Hematopoietic multipotent progenitor cell treated with erythropoietin and hydrocortisone succinate and interleukin-3 and kit ligand, for 17 days (in vitro differentiated cells): Measurements from ENCODE around the gene ARHGEF25.
A peak's percentile ranks its signal among the peaks of the same experiment; 100 is the strongest.
"Not testable (repeated sequence)": the region's sequence is repeated elsewhere in the genome, so short reads cannot be mapped to it uniquely, and the experiment has no call there.

Source experiments
- DNase-seq: peaks from one replicate; pipeline ENCODE4 v3.0.0-alpha.2; 2015; ENCODE audit warnings: low spot score

The ARHGEF25 gene

GRCh38 chr12:57611108-57611826 is at the start of gene ARHGEF25:
Gene ARHGEF25 (plus strand): TSS chr12:57611435. CDS start chr12:57611895, 460 bp downstream.
- no peak for DNase-seq

GRCh38 chr12:57563358-57563757 is 47.9 kb upstream of the ARHGEF25 start:
- DNase-seq = no peak

DNA sequence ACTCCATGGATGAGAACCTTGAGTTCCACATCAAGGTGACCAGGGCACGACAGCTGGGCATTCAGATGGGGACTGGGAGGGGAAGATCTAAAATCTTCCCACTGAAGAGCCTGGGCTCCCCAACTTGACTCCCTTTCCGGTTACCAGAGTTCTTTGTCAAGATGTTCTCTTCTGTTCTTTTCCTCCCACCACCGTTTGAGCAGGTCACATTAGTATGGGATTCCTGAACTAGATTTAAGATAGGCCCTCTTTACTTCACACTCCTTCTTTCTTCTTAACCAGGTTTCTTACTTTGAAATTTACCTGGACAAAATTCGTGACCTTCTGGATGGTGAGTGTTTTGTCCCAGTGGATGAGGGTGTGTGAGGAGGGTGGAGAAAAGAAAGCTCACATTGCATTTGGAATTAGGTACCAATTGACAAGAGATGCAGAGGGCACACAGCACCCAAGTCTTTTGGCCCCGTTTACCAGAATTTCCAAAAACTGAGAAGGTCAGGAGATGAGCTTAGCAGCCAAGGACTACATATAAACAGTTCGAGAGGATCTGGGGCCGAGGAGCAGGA is 47.0 kb upstream of the ARHGEF25 start:
- no peak for DNase-seq

- no peak for DNase-seq
Observed at GRCh38 chr12:57568838-57569237, 42.4 kb upstream of the ARHGEF25 start.

- no peak for DNase-seq
Observed at GRCh38 chr12:57569858-57570257, 41.4 kb upstream of the ARHGEF25 start.

DNA sequence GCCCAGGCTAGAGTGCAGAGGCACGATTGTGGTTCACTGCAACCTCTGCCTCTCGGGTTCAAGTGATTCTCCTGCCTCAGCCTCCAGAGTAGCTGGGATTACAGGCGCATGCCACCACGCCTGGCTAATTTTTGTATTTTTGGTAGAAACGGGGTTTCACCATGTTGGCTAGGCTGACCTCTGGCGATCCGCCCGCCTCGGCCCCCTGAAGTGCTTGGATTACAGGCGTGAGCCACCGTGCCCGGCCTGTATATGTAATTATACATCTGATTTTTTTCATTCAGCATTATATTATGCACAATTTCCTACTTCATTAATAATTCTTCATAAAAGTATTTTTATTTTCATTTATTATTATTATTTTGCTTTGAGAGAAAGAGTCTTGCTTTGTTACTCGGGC is 40.8 kb upstream of the ARHGEF25 start:
- not testable (repeated sequence) for DNase-seq

- DNase-seq = no peak
Observed at GRCh38 chr12:57571926-57572762, 39.1 kb upstream of the ARHGEF25 start.

DNA sequence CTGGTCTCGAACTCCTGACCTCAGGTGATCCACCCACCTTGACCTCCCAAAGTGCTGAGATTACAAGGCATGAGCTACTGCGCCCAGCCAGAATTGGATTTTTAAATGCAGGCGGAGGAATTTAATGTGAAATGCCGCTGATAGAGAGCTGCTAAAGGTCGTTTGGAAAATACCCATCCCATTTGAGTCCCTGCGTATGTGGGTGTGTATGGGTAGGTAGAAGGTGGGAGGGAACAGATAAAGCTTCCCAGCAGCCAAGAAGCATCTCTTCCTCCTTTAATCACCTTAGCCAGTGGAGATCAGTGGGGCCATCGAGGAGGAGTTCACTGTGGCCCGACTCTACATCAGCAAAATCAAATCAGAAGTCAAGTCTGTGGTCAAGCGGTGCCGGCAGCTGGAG is 36.4 kb upstream of the ARHGEF25 start:
- DNase-seq = no peak

DNA sequence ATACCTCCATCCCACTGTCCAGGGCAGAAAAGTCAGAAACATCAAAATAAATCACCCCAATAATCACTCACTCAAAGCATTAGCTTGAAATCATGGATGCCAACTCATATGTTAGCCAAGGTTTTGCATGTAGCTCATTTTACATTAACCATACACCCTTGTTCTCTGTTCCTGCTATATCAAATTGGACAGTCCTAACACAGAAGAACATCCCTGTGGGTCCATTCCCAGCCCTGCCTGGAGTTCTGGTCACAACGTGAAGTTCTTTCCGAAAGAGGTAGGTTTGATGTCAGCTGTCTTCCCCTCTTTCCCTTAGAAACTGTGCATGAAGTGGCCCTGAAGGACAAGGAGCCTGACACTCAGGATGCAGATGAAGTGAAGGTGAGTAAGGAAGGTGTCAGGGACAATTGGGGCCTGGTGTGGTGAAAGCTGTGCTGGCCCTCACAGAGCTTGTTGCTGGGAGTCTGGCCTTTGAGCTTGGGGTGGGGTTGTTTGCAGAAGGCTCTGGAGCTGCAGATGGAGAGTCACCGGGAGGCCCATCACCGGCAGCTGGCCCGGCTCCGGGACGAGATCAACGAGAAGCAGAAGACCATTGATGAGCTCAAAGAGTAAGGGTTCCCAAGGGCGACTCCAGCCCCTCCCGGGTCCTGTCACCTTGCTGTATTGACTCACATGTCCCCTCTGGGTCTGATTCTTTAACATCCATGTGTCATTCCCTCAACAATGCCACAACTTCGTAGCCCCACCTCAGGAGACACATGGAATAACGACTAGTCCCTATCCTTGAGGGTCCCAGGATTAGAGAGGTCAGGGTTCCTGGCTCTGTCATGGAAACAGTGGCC is 35.2 kb upstream of the ARHGEF25 start:
- DNase-seq = no peak

GRCh38 chr12:57576613-57577160 is 34.5 kb upstream of the ARHGEF25 start:
- no peak for DNase-seq

DNA sequence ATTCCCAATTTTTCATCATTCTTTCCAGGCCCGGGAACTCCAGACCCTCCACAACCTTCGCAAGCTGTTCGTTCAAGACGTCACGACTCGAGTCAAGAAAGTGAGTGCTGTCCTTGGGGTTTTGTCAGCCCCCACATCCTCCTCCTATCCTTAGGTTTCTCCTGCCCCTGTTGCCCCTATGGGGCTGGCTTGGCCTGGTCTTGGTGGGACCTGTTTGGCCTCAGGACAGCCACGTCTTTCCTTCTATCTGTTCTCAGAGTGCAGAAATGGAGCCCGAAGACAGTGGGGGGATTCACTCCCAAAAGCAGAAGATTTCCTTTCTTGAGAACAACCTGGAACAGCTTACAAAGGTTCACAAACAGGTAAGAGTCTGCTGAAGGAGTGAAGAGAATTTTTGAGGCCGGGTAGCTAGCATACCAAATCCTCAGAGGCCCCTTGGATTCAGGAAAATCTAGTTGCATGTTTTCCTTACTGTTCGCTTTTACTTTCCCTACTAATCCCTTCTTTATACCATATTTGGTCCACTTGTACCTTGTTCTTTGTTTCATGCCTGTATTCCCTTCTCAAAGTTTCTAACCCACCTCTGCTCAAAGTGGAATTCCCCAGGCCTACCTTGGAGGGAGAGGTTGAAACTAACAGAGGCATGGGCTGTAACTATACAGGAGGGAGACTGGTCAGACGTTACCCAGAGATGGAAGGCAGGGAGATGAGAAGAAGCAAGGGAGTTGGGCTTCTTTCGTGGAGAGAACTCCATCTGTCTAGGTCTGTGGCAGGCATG is 33.1 kb upstream of the ARHGEF25 start:
- no peak for DNase-seq

- DNase-seq = no peak
Observed at GRCh38 chr12:57579011-57579410, 32.2 kb upstream of the ARHGEF25 start.

- DNase-seq = no peak
Observed at GRCh38 chr12:57579677-57580465, 31.4 kb upstream of the ARHGEF25 start.

GRCh38 chr12:57580466-57580795 is 30.8 kb upstream of the ARHGEF25 start:
- no peak for DNase-seq

DNA sequence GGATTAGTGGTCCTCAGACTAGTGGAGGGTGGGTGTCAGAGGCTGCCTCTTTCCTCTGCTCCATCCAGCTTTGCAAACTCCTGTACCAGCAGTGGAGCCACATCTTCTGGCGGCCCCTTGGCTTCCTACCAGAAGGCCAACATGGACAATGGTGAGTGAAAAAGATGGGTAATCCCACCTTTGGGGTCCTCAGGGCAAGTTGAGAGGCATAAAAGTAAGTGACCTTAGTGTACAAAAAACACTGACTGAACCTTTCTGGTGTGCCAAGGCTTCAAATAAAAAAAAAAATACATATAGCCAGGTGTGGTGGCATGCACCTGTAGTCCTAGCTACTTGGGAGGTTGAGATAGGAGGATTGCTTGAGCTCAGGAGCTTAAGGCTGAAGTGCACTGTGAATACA is 29.4 kb upstream of the ARHGEF25 start:
- no peak for DNase-seq

DNA sequence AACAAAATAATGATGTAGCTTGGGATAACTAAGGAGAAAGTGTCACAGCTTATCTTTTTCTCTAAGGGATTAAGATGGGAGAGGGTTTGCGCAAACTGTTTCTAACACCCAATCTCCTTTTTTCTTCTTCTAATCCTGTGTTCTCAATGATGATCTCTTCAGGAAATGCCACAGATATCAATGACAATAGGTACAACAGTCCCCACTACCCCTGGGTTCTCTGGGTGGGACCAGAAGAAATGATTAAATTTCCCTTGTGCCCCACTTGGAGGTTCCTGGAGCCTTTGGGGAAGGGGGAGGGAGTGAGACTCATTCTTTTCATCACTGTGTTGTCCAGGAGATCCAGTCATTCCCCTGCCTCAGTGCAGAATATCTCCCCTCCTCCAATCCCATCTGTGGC is 28.8 kb upstream of the ARHGEF25 start:
- DNase-seq = no peak

DNA sequence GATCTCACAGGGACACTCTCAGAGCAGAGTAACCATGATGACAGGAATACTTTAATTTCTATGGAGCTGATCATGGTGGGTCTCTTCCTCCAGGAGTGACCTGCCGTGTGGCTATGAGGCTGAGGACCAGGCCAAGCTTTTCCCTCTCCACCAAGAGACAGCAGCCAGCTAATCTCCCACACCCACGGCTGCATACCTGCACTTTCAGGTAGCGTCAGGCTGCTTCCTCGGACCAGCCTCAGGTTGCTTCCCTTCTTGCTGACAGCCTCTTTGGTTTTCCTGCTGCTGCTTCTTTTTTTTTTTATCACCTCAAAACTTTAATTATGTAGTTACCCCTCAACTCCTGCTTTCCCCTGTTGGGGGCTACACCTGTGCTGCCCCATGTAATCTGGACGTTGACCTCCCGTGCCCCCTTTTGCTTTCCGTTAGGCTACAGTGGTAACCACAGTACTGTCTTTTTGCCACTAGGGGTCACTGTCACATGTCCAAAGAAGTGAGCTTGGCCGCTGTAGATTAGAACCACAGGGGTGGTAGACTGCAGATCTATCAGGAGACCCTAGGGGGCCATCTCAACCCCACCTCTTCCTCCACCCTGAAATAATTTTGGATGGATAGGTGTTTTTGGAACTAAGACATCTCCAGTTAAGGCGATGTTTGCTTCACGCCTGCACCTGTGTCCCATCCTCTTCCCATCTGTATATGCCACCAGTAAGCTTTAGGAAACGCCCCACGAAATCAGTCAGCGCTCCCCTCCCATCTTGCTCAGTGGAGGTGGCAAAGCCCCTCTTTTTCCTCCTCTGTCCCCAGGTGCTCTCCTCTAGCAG is 28.0 kb upstream of the ARHGEF25 start:
- DNase-seq = peak; percentile 86

- no peak for DNase-seq
Observed at GRCh38 chr12:57584050-57584449, 27.2 kb upstream of the ARHGEF25 start.

- no peak for DNase-seq
Observed at GRCh38 chr12:57584690-57585089, 26.5 kb upstream of the ARHGEF25 start.
